Gastroesophageal sphincter (tissue), 3 donors: Measurements from ENCODE around the gene RALGAPB.

Source experiments
- CTCF ChIP-seq, 4 experiments: fragments of 200-600 bp in 2 of 4; fragments of 450-650 bp in 2 of 4; sonication (generic) in 1 of 4; IDR thresholded peaks; one replicate each; pipeline ENCODE4 v1.5.1; 2017 to 2019; ENCODE audit warnings: antibody characterized with exemption in 4 of 4, mild to moderate bottlenecking in 2 of 4, moderate library complexity in 2 of 4
- EP300 ChIP-seq: sonication (generic); formaldehyde crosslinking; IDR thresholded peaks from one replicate; pipeline ENCODE4 v1.6.1; 2017; ENCODE audit warnings: antibody characterized with exemption, mild to moderate bottlenecking
- POLR2A ChIP-seq, 2 donors: fragments of 450-650 bp; IDR thresholded peaks; one replicate each; pipeline ENCODE4 v1.6.1; 2017; ENCODE audit warnings: antibody characterized with exemption in 2 of 2, mild to moderate bottlenecking in 2 of 2, moderate library complexity in 1 of 2
- POLR2AphosphoS5 ChIP-seq: sonication (generic); formaldehyde crosslinking; IDR thresholded peaks from one replicate; pipeline ENCODE4 v1.6.1; 2017; ENCODE audit warnings: antibody characterized with exemption

- TF ChIP-seq CTCF (IDR thresholded peaks at IDR 0.05) (no peak), POLR2A (IDR thresholded peaks at IDR 0.05) (no peak), POLR2AphosphoS5 (no peak), EP300 (no peak)
Observed at GRCh38 chr20:38555395-38555794, 82.8 kb downstream of the RALGAPB start.
